NCI-H2029 (cell line): ENCODE measurements around the gene PEAK1.

Experiments used
- DNase-seq: peaks from one replicate; lab custom pipeline; 2025; lab: John Stamatoyannopoulos, UW

PEAK1 gene

GRCh38 chr15:77093436-77093835, 326.5 kb downstream of the PEAK1 start:
- DNase-seq: no peak

- no peak for DNase-seq
Measured at GRCh38 chr15:77091097-77091496, 328.8 kb downstream of the PEAK1 start.

- no peak for DNase-seq
Measured at GRCh38 chr15:77087213-77087612, 332.7 kb downstream of the PEAK1 start.

GRCh38 chr15:77085297-77085696, 334.6 kb downstream of the PEAK1 start:
- DNase-seq: no peak

- no peak for DNase-seq
Measured at GRCh38 chr15:77084436-77084835, 335.5 kb downstream of the PEAK1 start.

GRCh38 chr15:77083381-77084160, 336.3 kb downstream of the PEAK1 start:
- peak; percentile 68 for DNase-seq

GRCh38 chr15:77081971-77082370, 337.9 kb downstream of the PEAK1 start:
- no peak for DNase-seq

- DNase-seq: no peak
Measured at GRCh38 chr15:77076323-77076915, 343.5 kb downstream of the PEAK1 start.

- DNase-seq: no peak
Measured at GRCh38 chr15:77075528-77075927, 344.4 kb downstream of the PEAK1 start.

GRCh38 chr15:77074350-77074749, 345.6 kb downstream of the PEAK1 start:
- no peak for DNase-seq

GRCh38 chr15:77071305-77072223, 348.3 kb downstream of the PEAK1 start:
- DNase-seq: no peak

- peak; percentile 81 for DNase-seq
Measured at GRCh38 chr15:77070495-77071304, 349.2 kb downstream of the PEAK1 start, which contains the start of gene TSPAN3. TSPAN3 (minus strand) TSS chr15:77071109; CDS start chr15:77070954, 155 bp downstream.

GRCh38 chr15:77070180-77070494, 349.8 kb downstream of the PEAK1 start:
- no peak for DNase-seq

GRCh38 chr15:77069521-77070121, 350.3 kb downstream of the PEAK1 start:
- peak; percentile 26 for DNase-seq

GRCh38 chr15:77068633-77069032, 351.3 kb downstream of the PEAK1 start:
- DNase-seq: no peak

GRCh38 chr15:77067691-77068367, 352.1 kb downstream of the PEAK1 start:
- no peak for DNase-seq

- DNase-seq: peak; percentile 23
Measured at GRCh38 chr15:77066971-77067690, 352.8 kb downstream of the PEAK1 start.

- DNase-seq: no peak
Measured at GRCh38 chr15:77064539-77065308, 355.2 kb downstream of the PEAK1 start.

- DNase-seq: no peak
Measured at GRCh38 chr15:77064063-77064462, 355.8 kb downstream of the PEAK1 start.
